GM18909 (cell line): ENCODE results near the gene CDH4.

ENCODE experiments used
- ATAC-seq: cut with Tn5 transposase; IDR thresholded peaks from one replicate; pipeline ENCODE4 v1.9.1; 2021; ENCODE audit warnings: mild to moderate bottlenecking; ENCODE audit not compliant: unreplicated experiment, poor library complexity

Gene CDH4

GRCh38 chr20:61520893-61521460 is 268.9 kb downstream of the CDH4 start:
- no peak for ATAC-seq

DNA sequence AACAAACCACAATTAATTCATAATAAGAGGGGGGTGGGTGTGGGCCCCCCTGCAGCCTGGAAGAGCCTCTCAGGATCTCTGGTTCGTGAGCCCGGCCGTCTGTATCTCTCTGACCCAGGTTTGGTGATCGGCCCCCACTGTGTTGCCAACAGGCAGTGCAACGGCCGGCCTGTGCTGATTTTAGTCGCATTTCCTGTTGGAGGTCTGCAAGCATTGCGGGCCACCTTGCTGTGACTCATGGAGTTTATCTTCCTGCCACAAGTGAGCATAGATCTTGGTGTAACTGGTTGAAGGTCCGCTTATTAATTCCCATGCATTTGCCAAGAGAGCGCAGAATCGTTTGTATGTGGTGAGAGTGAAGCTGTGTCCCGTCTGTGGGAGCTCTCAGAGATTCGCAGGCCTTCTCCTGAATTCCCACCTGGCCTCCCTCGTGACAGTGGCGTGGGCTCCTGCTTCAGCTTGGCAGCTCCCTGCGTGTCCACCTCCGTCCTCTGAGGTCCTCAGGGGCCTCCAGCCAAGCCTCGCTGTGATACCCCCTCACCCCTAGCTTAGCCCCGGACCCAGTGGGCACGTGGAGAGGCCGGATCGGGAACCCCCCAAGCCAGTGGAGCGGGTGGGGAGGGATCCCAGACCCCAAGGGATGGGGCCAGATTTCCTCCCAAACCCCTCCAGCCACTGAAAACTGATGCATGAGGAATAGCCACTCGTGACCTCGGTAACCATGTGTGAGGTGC is 269.8 kb downstream of the CDH4 start:
- no peak for ATAC-seq

DNA sequence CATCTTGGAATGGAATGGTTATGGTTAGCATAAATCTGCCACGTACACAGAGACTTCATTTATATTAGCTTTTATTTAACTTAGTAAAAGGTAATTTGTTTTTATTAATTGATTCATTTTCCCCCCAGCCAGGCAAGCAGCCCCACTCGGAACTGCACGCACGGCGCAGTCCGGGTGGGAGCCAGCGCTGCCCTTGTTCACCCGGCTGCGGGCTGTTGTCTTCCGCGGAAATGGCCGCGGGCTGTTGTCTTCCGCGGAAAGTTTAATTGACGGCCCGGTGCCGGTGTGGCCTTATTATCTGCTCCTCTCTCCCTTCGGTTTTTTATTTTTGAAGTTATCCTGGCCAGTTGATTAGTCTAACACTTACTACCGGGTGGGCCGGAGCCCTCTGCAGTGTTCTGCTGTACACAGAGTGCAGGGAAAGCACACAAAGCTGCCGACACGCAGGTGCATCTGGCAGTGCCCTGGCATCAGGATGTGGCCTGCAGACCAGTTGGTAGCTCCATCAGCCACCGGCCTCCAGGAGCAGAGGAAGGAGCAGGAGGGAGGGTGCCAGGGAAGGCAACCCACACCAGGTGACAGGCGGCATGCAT is 270.5 kb downstream of the CDH4 start:
- no peak for ATAC-seq

DNA sequence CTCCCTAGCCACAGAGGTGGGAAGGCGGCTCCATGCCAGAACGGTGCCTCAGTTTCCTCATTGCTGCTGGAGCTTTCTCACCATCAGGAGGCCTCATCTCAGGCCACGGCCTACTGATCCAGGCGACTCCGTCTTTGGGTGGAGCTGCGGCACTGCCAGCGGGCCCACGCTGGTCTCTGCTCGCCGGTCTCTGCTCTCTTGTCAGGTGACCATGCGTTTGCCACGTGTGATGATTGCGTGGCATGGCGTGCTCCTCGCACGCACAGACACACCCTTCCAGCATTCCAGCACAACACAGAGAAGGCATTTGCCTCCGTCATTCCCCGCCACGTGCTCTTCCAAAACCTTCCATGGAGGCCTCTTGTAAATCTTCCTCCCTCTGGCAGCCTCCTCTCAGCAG is 271.1 kb downstream of the CDH4 start:
- no peak for ATAC-seq

DNA sequence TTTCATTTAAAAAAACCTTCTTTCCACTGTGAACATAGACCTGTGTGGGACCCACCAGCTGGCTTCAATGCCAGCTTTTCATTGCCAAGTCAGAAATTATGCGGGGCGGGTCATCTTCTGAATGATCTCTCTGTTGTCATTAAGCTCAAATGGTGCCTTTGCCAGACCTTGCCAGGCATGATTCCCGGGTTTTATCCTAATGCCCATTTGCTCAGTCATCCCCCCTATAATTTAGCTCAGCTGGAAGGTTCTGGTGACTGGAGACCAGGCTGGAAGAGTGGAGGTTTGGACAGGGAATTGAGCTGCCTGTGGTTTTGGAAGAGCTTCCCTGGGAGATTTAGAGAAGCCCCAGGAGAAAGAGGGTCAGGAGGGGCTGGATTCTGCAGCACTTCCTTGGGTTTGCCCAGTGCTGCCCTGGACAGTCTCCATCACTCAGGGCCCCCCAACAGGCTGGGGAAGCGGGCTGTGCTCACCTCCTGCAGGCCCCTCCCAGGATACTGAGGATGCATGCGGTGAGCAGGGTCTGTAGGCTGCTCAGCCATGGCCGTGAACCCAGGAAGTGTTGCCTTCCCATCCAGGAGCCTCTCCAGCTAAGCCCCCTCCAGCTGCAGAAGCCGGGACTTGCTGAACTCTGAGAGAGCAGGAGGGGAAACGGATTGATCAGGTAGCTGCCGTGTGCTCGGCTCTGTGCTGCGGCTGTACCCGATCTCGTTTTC is 273.0 kb downstream of the CDH4 start:
- ATAC-seq: no peak

- no peak for ATAC-seq
These were observed 273.8 kb downstream of the CDH4 start for GRCh38 chr20:61525781-61526431.

DNA sequence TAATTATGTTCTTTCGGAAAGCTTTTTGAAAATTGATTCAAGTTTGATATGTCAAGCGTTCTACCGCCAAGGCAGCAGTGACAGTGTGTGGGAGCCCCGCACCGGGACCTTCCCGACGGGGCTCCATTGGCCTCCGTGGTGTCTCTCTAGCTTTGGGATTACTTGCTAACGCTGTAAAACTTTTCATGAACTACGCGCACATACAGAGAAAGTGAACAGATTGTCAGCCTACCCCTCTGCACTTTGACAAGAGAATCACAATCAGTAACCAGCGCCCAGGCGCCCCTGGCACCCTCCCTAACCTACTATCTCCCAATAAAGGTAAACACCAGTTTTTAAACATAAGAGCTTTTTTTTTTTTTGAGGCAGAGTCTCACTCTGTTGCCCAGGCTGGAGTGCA is 274.8 kb downstream of the CDH4 start:
- ATAC-seq: no peak

GRCh38 chr20:61527626-61528025 is 275.6 kb downstream of the CDH4 start:
- no peak for ATAC-seq

DNA sequence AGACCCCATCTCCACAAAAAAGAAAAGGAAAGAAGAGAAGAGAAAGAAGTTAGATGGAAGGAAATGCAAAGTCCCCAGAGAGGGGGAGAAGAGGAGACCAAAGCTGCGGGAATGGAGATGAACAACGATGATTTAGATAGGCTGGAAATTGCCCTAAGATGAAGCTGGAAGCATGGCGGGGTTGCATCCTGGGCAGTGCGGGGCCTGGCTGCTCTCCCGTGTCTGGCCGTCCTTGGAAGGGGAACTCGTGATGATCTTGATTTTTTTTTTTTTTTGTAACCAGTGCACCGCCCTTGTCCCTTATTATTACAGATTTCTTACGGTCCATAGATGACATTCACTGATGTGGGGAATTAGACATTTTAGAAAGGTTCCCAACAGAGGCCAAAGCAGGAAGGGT is 276.5 kb downstream of the CDH4 start:
- ATAC-seq: no peak

DNA sequence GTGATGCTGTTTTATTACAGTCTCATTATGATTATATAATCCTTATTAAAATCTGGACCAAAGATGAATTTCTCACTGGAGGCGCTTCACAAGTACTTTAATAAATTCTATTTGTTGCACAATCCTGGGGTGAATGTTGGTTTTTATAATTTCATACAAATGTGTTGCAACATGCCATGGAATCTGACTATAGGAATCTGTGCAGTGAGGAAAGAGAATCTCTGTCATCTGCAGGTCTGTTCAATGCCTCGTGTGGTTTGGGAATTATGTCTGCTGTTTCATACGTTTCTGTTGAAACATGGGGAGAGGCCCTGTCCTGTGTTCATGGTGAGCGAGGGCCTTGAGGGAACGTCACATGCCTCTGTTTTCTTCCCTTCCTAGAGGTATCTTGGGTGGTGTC is 277.3 kb downstream of the CDH4 start:
- no peak for ATAC-seq

DNA sequence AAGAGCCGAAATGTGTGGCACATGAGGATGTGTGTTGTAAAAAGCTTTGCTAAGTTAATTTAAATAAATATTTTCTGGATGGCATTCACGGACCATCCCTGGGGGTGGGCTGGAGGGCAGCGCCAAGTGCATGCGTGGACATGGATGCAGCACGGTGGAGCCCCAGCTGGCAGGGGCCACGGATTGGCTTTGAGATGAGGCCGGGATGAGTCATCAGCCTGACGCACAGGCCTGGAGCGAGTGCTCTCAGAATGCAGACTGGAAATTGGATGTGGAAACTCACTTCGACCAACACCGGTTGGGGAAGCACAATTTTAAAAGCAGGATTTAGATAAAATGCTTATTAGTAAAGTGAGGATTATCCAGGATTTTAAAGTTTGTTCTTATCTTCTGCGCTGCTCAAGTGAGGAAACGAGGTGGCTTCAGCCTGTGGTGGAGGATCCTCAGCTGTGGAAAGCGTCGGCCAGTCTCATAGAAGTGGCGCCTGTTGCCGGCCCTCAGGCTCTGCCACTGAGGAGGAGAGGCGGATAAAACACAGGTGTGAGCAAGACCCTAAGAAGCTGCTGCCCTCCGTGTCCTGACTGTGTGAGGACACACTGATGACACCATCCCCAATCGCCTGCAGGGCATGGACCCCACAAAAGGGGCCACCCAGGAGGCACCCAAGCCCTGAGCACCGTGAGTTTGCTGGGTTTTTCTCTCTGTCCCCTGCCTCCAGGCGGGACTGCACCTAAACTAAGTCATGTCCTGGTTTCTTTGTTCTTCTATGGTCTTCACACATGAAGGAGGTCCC is 279.7 kb downstream of the CDH4 start:
- ATAC-seq: no peak

- ATAC-seq: no peak
These were observed 280.7 kb downstream of the CDH4 start for GRCh38 chr20:61532736-61533135.

- ATAC-seq: no peak
These were observed 281.2 kb downstream of the CDH4 start for GRCh38 chr20:61533231-61533631.

- ATAC-seq: no peak
These were observed 282.3 kb downstream of the CDH4 start for GRCh38 chr20:61534346-61534745.

- no peak for ATAC-seq
These were observed 283.0 kb downstream of the CDH4 start for GRCh38 chr20:61535091-61535490.

DNA sequence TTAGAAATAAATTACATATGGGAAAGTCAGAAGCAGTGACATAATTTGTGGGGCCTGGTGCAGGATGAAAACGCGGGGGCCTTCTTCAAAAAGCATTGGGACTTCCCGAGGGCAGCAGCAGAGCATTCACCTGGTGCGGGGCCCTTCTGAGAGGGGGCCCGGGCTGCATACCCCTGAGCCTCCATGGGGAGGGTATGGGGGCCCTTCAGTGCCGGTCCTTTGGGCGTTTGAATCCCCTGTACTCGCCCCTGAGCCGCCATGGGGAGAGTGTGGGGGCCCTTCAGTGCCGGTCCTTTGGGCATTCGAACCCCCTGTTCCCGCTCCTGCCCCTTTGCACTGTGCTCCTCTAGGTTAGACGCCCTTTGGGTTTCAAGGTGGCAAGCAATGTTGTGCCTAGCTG is 283.5 kb downstream of the CDH4 start:
- no peak for ATAC-seq

DNA sequence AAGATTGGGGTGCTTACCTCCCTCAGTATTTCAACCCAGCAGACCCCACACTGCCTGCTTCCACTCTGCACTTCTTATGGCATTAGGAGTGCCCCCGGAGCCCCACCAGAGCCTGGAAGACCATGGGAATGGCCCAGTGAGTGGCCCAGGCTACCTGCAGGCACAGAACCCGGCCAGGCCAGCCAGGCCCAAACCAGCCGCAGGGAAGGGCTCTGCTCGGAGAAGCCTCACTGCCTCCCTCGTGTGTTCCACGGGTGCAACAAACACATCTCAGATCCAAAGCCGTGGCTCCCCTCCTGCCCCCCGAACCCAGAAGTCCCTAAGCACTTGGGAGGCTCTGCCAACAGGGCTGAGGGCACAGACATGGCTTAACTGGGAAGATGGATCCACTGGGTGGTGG is 283.9 kb downstream of the CDH4 start:
- ATAC-seq: no peak

GRCh38 chr20:61536671-61537070 is 284.6 kb downstream of the CDH4 start:
- ATAC-seq: no peak

DNA sequence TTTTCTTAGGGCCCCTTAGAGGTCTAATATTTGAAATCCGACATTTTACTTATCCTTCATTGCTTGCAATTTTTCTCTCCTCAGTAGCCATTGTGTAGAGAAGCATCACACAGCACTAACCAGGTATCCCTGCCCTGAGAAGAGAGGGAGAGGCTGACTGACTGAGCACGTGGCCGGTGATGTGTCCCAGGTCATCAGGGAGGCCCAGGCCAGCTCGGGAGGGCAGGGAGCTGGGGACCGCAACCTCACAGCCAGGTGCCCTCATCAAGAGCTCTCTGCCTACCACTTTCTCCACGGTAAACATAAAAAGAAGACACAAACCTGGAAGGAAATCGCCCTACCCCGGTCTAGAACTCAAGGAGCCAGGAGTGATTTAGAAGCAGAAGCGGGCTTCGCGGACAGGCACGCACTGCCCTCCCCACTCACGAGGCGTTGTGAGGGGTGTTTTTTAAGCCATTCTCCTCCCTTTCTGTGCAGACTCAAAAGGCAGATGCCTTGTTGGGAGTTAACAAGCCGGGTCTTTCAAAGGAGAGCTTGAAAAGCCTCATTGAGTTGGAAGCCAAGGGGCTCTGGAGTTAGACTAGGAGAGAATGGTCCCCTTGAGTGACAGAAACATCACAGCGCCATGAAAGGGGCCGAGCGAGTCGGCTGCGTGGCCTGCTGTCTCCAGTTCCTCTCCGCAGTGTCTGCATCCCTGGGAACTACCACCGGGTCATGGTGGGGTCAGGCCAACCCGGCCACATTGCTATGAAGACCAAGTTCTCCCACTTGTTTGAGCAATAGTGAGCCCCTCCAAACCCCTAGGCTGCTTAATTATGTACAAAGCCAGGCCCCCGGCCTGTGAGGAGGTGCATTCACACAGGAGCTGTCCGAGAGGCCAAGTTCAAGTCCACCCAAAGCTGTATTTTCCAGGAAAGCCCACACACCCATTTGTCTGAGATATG is 285.4 kb downstream of the CDH4 start:
- no peak for ATAC-seq
